ENCODE data around the gene UNCX.

- TF ChIP-seq CTCF (IDR thresholded peaks at IDR 0.05) (no peak), POLR2AphosphoS5 (IDR thresholded peaks at IDR 0.05) (no peak), POLR2A (IDR thresholded peaks at IDR 0.05) (no peak), EP300 (IDR thresholded peaks at IDR 0.05) (no peak)
Measured at GRCh38 chr7:1229202-1229947, 3.3 kb upstream of the UNCX start.

Data from stomach (tissue), 4 donors.